Panc1 (cell line): ENCODE data around the gene MUCL3. TPM values are rescaled to one million over a fixed set of nuclear protein-coding genes. Genes with fewer than 3 reads are reported as not detected.

Source experiments
- ATAC-seq: fragments of 200-7000 bp; cut with Tn5 transposase; 2 replicates; pipeline ENCODE4 v1.9.1; 2020; ENCODE audit warnings: mild to moderate bottlenecking, moderate library complexity
- BruUV-seq: library from RNA; stranded (reverse); fragments of 400-500 nt; replicated peaks from 2 replicates; lab custom pipeline; 2021; lab: Mats Ljungman, UMichigan
- CTCF ChIA-PET: fragments of 300-600 bp; sonication (Branson Sonifier 250); formaldehyde crosslinking; loops from one replicate; lab custom pipeline; 2022; ENCODE audit warnings: antibody characterized with exemption; lab: Charles Lee
- POLR2A ChIA-PET: fragments of 300-600 bp; sonication (Branson Sonifier 250); formaldehyde crosslinking; loops from one replicate; lab custom pipeline; 2022; ENCODE audit warnings: antibody characterized with exemption; lab: Charles Lee
- DNase-seq: peaks from one replicate; pipeline ENCODE4 v3.0.0-alpha.2; 2010; ENCODE audit warnings: low read depth, low spot score
- H3K27ac ChIP-seq: 2 replicates; pipeline ENCODE4 v1.5.1; 2011; ENCODE audit warnings: mild to moderate bottlenecking, low read length, inconsistent platforms
- H3K27me3 ChIP-seq: fragments of 200-500 bp; sonication (Bioruptor generic); 2 replicates; pipeline ENCODE4 v1.6.0; 2014; ENCODE audit warnings: low read length, inconsistent platforms; ENCODE audit not compliant: control insufficient read depth, insufficient read depth
- H3K36me3 ChIP-seq: fragments of 200-500 bp; sonication (Bioruptor generic); 2 replicates; pipeline ENCODE4 v1.5.1; 2014; ENCODE audit warnings: inconsistent platforms, mild to moderate bottlenecking, low read length, moderate library complexity; ENCODE audit not compliant: control insufficient read depth, insufficient read depth
- H3K4me1 ChIP-seq: 2 replicates; pipeline ENCODE4 v1.5.1; 2011; ENCODE audit warnings: inconsistent platforms, mild to moderate bottlenecking, low read length, moderate library complexity; ENCODE audit not compliant: control insufficient read depth, insufficient read depth
- H3K4me3 ChIP-seq, 2 experiments: 2 replicates each; pipeline ENCODE4 v1.5.1; 2011 to 2012; ENCODE audit warnings: low read depth in 2 of 2, low read length in 2 of 2, mild to moderate bottlenecking in 2 of 2, inconsistent platforms in 1 of 2, moderate library complexity in 1 of 2
- H3K9me3 ChIP-seq: fragments of 200-500 bp; sonication (Bioruptor generic); 2 replicates; pipeline ENCODE4 v1.5.1; 2014; ENCODE audit warnings: low read depth, mild to moderate bottlenecking, inconsistent platforms, low read length, moderate library complexity; ENCODE audit not compliant: control insufficient read depth, insufficient read depth
- POLR2AphosphoS5 ChIP-seq: IDR thresholded peaks from 2 replicates; pipeline ENCODE4 v1.6.1; 2012; ENCODE audit warnings: mild to moderate bottlenecking, low read depth, low read length, moderate library complexity
- REST ChIP-seq, 2 experiments: IDR thresholded peaks; 2 replicates each; pipeline ENCODE4 v1.6.1; 2011 to 2012; ENCODE audit warnings: low read depth in 2 of 2, control low read depth in 1 of 2, low read length in 1 of 2, mild to moderate bottlenecking in 1 of 2, moderate library complexity in 1 of 2; ENCODE audit not compliant: insufficient read depth in 1 of 2
- SIN3A ChIP-seq: IDR thresholded peaks from 2 replicates; pipeline ENCODE4 v1.6.1; 2012; ENCODE audit warnings: low read depth, mild to moderate bottlenecking, low read length, moderate library complexity, borderline replicate concordance; ENCODE audit not compliant: insufficient read depth
- TCF7L2 ChIP-seq: IDR thresholded peaks from 2 replicates; pipeline ENCODE4 v1.6.1; 2011; ENCODE audit warnings: mild to moderate bottlenecking, low read depth, low read length, inconsistent platforms
- in situ Hi-C: cut with HindIII; loops from 2 replicates; pipeline ENCODE4 v1.10.0; 2016; ENCODE audit warnings: low sequenced_read_pairs, low pct_unique_long_range_greater_than_20kb
- intact Hi-C: fragments of 100-400 bp; cut with micrococcal nuclease; formaldehyde crosslinking; loops from one replicate; pipeline ENCODE4 v1.10.0; 2022; ENCODE audit not compliant: unreplicated experiment
- total RNA-seq: library from RNA; stranded (reverse); gene quantifications from one replicate; pipeline ENCODE4 v1.2.1, GENCODE V29; 2021; ENCODE audit not compliant: unreplicated experiment
- TF ChIP-seq, protein P1 (sequence below): fragments of 450-650 bp; IDR thresholded peaks from 2 replicates; pipeline ENCODE4 v1.5.1; 2017; ENCODE audit warnings: mild to moderate bottlenecking

Gene MUCL3
- total RNA-seq, 1 experiment from 2014 or later = not detected

DNA sequence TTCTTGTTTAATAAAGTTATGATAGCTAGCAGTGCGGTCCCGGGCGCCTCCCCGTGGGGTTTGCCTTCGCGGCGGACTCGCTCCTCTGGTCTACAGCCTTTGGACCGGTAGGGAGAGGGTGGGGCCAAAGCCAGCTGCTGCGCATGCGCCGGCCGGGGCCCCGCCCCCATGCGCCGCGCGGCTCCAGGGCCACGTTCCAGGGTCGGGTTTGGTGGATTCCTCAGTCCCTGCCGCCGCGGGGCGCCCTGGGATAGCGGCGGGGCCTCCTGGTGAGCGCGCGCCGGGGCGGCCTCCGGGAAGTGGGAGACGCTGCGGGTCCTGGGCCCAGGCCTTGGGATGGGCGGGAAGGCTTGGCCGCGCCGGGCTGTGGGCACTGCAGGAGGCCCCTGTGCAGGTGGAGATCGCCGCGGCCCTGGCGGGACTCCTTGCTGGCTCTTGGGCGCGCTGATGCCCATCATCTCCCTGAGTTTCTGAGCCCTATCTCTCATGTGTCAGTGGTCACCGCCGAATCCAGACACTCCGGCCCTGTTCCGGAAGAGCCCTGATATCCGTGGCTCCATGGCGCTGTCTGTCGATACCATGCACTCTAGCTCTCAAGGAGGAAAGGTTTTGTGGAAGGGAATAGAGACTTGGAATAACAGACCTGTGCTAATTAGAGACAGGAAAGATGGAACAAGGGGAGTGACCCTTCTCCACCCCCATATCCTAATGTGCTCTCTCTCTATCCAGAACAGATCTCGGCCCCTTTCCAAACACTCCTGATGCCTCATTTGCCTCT, 26.5 kb upstream of the MUCL3 start, which contains the start of gene VARS2:
VARS2 (plus strand) TSS at position 163 of the 778 bp plus-strand sequence; CDS start at position 762, 599 bp downstream.
- TSS peak; percentile 69 for BruUV-seq
- Histone ChIP-seq H3K9me3 (no peaks in the 10 kb centered on the region), H3K27me3 (no peaks in the 10 kb centered on the region), H3K36me3 (no peaks in the 10 kb centered on the region), H3K4me3 (peak within 1 kb of the TSS; percentile 66 to 89), H3K4me1 (peaks cover 14% of the 10 kb centered on the region), H3K27ac (peak within 1 kb of the TSS; percentile 92)
- peak; percentile 97 for ATAC-seq
- peak; percentile 64 for DNase-seq
- intact Hi-C loops = loop anchor here (2.0 kb wide), 1 partner anchor 157 kb away; no protein-coding TSS in a partner anchor
- POLR2A ChIA-PET = interaction anchor here (0.5 to 1.1 kb wide), 6 partner anchors 28 to 627 kb away, joined by 3 to 11 read pairs (median 6); no protein-coding TSS in a partner anchor
- CTCF ChIA-PET = interaction anchor here (0.5 to 1.8 kb wide), 14 partner anchors 64 to 464 kb away, joined by 3 to 18 read pairs (median 6); partner anchors contain the start of gene TCF19
- peak in 1 of 2 experiments; percentile 55; a peak in 1 of 4 replicates for TF ChIP-seq REST (IDR thresholded peaks at IDR 0.05; ENCODE audit: insufficient read depth in 1 of 2, low read depth in 2 of 2, low read length in 1 of 2)
- peak; percentile 83; the same call in 1 of the 2 replicates for TF ChIP-seq SIN3A
- TF ChIP-seq TCF7L2 = no peak
- TF ChIP-seq POLR2AphosphoS5 = peak; percentile 90
- TF ChIP-seq, protein P1, sequence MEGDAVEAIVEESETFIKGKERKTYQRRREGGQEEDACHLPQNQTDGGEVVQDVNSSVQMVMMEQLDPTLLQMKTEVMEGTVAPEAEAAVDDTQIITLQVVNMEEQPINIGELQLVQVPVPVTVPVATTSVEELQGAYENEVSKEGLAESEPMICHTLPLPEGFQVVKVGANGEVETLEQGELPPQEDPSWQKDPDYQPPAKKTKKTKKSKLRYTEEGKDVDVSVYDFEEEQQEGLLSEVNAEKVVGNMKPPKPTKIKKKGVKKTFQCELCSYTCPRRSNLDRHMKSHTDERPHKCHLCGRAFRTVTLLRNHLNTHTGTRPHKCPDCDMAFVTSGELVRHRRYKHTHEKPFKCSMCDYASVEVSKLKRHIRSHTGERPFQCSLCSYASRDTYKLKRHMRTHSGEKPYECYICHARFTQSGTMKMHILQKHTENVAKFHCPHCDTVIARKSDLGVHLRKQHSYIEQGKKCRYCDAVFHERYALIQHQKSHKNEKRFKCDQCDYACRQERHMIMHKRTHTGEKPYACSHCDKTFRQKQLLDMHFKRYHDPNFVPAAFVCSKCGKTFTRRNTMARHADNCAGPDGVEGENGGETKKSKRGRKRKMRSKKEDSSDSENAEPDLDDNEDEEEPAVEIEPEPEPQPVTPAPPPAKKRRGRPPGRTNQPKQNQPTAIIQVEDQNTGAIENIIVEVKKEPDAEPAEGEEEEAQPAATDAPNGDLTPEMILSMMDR = peak; percentile 30; the same call in 1 of the 2 replicates
- in situ Hi-C loops = no loop called here

- ChIA-PET POLR2A (interaction anchor here (0.6 kb wide), 1 partner anchor 29 kb away, joined by 3 read pairs; no protein-coding TSS in a partner anchor), CTCF (interaction anchor here (1.1 to 1.6 kb wide), 4 partner anchors 154 to 172 kb away, joined by 3 to 15 read pairs (median 6); no protein-coding TSS in a partner anchor)
- ATAC-seq (0 out of 2 replicates have a peak, but pooled peaks have one; percentile 0), DNase-seq (no peak)
- no TSS peak for BruUV-seq
- Histone ChIP-seq H3K27ac (peak overlapping the region; percentile 92), H3K4me1 (peaks cover 14% of the 10 kb centered on the region), H3K4me3 (peak overlapping the region; percentile 66 to 89), H3K27me3 (no peaks in the 10 kb centered on the region), H3K36me3 (no peaks in the 10 kb centered on the region; the same call in 1 of the 2 replicates), H3K9me3 (no peaks in the 10 kb centered on the region)
- intact Hi-C loops = loop anchor here (2.0 kb wide), 1 partner anchor 156 kb away; no protein-coding TSS in a partner anchor
- TF ChIP-seq TCF7L2 (no peak), REST (IDR thresholded peaks at IDR 0.05; ENCODE audit: insufficient read depth in 1 of 2, low read depth in 2 of 2, low read length in 1 of 2) (no peak), SIN3A (no peak)
- in situ Hi-C loops = no loop called here
Observed at GRCh38 chr6:30914854-30915590, 25.8 kb upstream of the MUCL3 start.
